EL (cell line): ENCODE results near the gene CACNA1S.

ENCODE experiments used
- DNase-seq: peaks from one replicate; pipeline ENCODE4 v3.0.0-alpha.2; 2016

The CACNA1S gene

DNA sequence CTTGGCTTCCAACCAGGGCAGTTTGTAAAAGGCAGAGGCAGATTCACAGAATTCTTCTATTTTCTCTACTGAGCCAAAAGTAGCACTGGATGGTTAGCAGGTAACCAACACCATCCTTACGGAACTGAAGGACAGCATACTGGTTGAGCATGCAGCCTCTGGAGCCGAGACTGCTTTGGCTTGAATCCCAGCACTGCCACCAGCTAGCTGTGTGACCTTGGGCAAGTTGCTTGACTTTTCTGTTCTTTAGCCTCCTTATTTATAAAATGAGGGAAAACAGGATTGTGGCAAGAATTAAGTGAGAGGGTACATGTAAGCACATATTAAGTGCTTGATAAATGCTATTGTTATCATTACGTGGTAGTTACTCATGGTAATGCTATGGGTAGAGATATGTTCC, 19.5 kb downstream of the CACNA1S start:
- no peak for DNase-seq

GRCh38 chr1:201091256-201091655, 21.0 kb downstream of the CACNA1S start:
- no peak for DNase-seq

- DNase-seq, result no peak
Measured at GRCh38 chr1:201090541-201090940, 21.7 kb downstream of the CACNA1S start.

DNA sequence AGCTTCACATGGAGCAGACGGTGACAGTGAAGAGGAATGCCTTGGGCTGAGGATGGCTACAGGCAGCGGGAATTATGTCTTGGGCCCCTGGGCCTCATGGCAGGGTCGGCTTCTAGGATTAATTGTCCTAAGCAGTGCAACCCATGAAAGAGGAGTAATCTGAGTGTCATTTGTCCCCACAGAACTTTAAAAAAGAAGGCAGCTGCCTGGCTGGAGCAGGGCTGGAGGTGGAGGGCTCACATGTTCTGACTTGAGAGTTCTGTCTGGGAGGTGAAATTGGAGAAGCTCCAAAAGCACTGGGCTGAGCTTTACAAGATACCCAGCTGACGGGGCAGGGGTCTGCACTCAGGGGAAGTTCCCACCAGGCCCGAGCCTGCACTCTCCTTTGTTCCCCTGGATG, 22.6 kb downstream of the CACNA1S start:
- DNase-seq, result no peak

DNA sequence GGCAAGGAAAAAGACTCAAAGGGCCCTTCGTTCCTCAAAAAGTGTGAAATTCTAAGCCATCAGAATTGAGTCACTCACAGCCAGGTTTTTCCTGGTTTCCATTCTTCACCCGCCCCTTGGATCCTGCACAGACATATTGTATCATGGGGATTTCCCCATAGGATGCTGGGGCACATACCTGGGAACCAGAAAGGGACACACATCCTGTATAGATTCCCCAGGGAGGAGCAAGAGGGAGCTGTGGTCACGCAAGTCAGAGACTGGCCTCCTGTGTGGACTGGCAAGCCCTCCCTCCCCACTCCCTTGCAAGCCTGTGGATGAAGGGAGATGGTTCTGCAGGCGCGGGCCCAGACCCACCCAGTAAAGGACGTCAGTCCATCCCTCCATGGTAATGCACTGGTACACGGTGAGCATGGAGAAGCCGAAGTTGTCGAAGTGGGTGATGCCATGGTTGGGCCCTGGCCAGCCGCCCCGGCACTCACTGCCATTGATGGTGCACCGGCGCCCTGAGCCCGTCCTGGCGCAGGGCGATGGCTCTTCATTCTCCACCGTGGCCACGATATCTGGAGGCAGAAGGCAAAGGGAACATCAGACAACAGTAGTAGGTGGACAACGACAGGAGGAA, 23.2 kb downstream of the CACNA1S start:
- no peak for DNase-seq

DNA sequence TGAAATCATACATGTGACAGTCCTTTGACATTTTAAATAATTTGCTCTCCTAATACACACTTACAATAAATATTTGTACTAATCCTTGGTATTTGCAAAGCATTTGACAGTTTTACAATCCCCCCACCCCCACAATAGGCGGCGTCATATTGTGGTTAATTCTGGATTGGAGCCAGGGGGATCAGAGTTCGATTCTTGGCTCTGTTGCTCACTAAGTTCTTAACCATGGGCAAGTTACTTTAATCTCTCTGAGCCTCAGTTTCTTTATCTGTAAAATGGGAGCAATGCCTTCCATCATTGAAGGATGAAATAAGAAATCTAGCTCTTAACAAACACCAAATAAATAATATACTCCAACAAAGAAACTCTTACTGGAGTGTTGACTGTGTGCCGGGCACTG, 23.8 kb downstream of the CACNA1S start:
- no peak for DNase-seq

GRCh38 chr1:201085902-201086735, 26.1 kb downstream of the CACNA1S start:
- DNase-seq, result peak; percentile 48

DNA sequence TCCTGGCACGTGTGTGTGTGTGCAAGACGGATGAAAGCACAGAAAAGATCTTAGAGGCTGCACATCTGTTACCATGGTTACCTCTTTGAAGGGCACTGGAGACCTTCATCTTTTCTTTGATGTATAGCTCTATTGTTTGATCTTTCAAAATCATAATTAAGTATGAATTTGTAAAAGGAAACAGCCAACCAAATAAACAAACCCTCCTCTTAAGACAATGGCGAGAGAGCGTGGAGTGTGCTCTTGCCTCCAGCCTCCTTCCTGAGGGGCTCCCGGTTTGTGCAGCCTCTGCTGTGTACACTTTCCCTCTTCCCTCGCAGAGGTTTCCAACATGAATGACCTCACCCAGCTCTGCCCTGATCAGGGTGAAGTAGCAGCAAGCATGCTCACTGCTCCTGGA, 27.9 kb downstream of the CACNA1S start:
- DNase-seq, result no peak

GRCh38 chr1:201083741-201084140, 28.5 kb downstream of the CACNA1S start:
- no peak for DNase-seq

DNA sequence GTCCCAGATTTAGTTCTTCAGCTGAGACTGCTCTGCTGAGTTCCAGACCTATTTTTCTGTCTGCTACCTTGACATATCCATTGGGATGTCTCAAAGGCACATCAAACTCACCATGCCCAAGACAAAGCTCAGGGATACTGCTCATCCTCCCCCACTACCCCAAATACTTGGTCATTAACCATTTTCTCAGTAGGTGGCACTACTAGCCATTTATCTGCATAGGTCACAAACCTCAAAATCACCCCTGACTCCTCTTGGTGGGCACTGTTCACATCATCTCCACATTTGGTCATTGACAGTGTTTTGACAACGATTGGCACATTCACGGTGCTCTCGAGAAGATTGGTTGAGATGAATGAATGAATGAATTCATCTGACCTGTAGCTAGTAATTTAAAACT, 32.1 kb downstream of the CACNA1S start:
- no peak for DNase-seq

- DNase-seq, result no peak
Measured at GRCh38 chr1:201077736-201078135, 34.5 kb downstream of the CACNA1S start.

DNA sequence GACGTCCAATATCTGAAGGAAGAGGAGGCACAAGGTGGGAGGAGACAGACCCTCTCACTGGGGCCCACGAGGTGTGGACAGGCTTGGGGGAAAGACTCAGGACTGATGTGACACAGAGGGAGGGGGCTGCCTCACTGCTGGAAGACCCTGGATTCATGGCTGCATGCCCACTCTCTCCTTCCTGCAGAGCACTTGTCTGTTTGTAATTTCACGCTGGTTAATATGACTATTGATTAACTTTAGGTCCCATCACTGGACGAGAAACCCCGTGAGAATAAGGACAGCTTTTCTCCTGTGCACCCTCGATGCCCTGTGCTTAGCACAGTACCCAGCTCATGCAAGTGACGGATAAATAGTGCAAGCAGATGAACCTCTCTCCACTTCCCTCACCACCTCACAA, 35.1 kb downstream of the CACNA1S start:
- DNase-seq, result no peak

DNA sequence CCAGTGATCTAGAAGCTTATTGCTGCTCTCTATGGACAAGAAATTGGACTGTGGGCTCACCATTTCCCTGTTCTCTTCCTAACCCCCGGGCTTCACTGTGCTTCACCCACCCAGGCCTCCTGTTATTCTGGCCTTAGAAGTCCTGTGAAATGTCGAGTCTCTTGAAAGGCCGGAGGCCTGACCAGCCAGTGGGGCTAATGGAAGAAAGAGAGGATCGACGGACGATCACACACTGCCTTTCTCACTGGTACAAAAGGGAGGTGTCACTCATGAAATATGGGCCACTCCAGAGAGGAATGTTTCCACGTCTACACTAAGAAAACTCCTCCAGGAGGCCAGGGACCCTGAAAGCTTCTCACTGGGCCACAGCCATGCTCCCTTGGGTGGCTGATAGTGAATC, 36.1 kb downstream of the CACNA1S start:
- no peak for DNase-seq

- DNase-seq, result no peak
Measured at GRCh38 chr1:201074018-201074417, 38.2 kb downstream of the CACNA1S start.

DNA sequence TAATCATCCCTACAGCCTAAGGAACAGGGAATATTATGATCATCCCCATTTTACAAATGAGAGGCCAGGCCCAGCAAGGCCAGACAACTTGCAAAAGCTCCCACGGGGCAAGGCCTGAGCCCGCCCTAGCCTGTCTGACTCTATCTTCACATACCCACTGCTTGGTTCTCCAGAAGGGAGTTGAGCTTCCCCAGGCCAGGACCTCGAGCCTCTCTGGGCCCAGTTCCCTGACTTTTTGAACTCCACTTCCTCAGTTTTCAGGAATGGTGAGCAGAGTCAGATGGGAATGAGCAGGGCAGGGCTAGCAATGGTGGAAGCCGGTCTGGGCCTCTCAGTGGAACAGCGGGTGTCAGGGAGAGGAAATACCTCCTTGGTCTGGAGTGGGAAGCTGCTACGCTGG, 39.3 kb downstream of the CACNA1S start:
- no peak for DNase-seq

DNA sequence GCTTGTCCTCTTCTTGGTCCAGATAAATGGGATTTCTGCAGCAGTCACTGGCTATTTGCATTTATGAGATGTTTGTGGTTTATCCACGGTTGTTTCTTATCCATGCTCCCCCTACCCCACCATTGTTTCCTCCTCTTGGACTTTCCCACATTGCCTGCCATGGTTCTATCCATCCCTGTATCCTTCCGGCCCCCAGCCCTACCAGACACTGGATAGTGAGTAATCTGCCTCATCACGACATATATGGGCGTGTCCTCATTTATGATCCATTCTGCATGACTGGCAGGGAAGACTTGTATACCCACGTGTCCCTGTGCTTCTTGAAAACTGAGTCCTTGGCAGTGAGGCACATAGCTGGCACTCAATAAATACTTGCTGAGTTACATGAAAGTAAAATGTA, 40.1 kb downstream of the CACNA1S start:
- DNase-seq, result peak; percentile 38

GRCh38 chr1:201069636-201070035, 42.6 kb downstream of the CACNA1S start:
- DNase-seq, result no peak

DNA sequence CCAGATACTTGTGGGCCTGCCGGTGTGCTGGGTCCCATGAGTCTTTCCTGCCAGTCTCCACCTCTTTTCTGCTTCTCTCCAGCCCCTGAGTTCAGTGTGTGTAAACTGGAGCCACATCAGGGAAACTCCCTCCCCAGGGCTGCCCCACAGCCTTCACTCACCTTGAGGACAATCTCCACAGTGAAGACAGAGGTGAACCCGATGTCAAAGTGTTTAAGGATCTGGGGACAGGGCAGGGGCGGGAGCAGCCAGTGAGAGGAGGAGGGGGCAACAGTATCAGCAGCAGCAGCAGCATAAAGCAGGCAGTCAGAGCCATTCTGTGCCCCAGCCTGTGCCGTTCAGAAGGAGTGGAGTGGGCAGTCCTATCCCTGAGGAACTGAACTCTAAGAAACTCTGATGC, 43.2 kb downstream of the CACNA1S start:
- no peak for DNase-seq

- no peak for DNase-seq
Measured at GRCh38 chr1:201066986-201067385, 45.2 kb downstream of the CACNA1S start.

DNA sequence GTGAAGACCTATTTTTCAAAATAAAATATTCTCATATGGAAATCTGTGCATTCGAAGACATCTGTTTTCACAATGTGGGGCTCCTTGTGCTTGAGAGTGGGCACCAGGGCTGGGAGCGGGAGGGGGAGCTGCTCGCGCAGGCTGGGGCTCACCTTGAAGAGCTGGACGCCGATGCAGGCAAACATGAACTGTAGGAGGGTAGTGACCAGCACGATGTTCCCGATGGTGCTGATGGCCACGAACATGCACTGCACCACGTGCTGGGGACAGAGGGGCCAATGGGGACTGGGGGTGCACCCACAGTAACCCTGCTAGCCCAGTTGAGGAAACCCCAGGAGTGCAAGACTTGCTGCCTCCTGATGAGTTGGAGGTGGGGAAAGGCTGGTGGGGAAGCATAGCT, 46.5 kb downstream of the CACNA1S start:
- no peak for DNase-seq

DNA sequence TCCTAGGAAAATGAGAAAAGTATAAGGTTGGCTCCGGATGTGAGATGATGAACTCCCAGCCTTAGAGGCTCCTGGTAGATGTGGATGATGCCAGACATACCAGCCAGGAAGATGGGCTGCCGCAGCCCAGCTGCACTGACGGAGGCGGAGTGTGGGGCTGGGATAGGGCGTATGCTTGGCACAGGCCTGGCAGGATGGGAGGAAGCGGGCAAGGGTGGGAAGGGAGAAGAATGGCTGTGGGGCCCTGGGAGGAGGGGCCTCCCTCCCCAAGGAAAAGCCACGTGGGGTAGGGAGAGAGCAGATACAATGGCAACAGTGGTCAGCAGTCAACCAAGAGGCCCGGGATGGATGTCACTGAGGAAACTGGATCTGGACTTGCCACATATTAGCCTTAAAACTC, 47.4 kb downstream of the CACNA1S start:
- no peak for DNase-seq

DNA sequence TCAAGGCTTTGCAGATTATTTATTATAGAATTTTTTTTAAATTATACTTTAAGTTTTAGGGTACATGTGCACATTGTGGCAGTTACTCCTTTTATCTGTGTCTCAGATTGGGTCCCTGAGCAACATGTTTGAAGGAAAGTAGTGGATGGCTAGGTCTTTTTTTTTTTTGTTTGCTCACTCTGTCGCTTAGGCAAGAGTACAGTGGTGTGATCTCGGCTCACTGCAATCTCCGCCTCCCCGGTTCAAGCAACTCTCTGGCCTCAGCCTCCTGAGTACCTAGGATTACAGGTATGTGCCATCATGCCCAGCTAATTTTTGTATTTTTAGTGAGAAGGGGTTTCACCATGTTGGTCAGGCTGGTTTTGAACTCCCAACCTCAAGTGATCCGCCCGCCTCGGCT, 49.1 kb downstream of the CACNA1S start:
- DNase-seq, result no peak

DNA sequence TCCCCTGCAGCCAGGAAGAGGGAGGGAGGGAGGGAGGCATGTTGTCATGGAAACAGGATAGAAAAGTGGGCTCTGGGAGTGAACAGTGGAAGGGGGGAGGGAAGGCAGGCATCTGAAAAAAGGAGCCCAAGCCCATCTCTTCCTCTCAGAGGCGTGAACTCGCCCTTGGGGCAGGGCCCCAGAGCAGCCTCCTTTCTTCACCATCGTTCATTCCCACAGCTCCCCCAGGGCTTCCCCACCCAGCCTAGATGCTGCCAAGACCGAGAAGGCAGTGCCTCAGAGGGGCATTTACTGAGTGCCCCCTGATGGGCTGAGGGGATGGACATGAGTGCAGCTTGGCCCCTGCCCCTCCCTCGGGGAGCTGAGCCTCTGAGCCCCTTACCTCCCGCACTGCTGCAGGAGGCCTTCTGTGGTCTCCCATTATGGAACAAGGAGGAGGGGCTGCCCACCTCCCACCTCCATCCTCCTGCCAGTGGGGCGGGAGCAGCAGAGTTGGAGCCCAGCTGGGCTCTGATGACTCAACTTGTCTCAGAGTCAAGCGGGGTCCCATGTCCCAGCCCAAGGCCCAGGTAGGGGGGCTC, 49.6 kb downstream of the CACNA1S start:
- no peak for DNase-seq

DNA sequence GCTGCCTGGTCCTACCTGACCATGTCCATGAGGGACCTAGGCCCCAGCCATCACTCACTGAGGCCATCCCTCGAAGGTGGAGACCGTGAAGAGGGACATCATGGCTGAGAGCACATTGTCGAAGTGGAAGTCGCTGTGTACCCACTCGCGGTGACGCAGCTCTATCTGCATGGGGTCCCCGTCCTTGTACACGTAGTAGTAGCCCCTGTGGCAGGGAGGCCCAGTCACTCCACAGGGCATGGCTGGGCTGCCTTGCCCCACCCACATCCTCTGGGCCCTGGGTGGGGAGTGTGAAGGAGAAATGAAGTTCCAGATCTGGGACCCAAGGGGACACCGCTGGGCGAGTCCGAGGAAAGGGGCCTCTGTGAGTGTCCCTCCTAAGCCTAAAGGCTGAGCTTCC, 50.3 kb downstream of the CACNA1S start:
- no peak for DNase-seq
